MM.1S (cell line): ENCODE measurements around the gene GAK.

Experiments
- DNase-seq: peaks from one replicate; pipeline ENCODE4 v3.0.0-alpha.2; 2015
- H2AFZ ChIP-seq: fragments of 300-600 bp; sonication (generic); 2 replicates; pipeline ENCODE4 v1.6.0; 2016; ENCODE audit warnings: antibody characterized with exemption, low read length
- H3F3A ChIP-seq: fragments of 300-600 bp; sonication (generic); 2 replicates; pipeline ENCODE4 v1.6.1; 2016; ENCODE audit warnings: mild to moderate bottlenecking, antibody characterized with exemption, low read length, moderate library complexity, mixed read lengths; ENCODE audit not compliant: insufficient read depth
- H3K27ac ChIP-seq: fragments of 300-600 bp; sonication (generic); 2 replicates; pipeline ENCODE4 v1.5.1; 2016; ENCODE audit warnings: mild to moderate bottlenecking, low read length
- H3K27me3 ChIP-seq: fragments of 300-600 bp; sonication (generic); replicated peaks from 2 replicates; pipeline ENCODE4 v1.6.0; 2016; ENCODE audit warnings: low read length; ENCODE audit not compliant: insufficient read depth
- H3K36me3 ChIP-seq: fragments of 300-600 bp; sonication (generic); replicated peaks from 2 replicates; pipeline ENCODE4 v1.6.1; 2016; ENCODE audit warnings: mild to moderate bottlenecking, low read length, mixed read lengths; ENCODE audit not compliant: insufficient read depth
- H3K4me1 ChIP-seq: fragments of 300-600 bp; sonication (generic); 2 replicates; pipeline ENCODE4 v1.6.1; 2016; ENCODE audit warnings: low read length, mixed read lengths
- H3K4me2 ChIP-seq: fragments of 300-600 bp; sonication (generic); 2 replicates; pipeline ENCODE4 v1.6.0; 2016; ENCODE audit warnings: low read depth, low read length
- H3K4me3 ChIP-seq: fragments of 300-600 bp; sonication (generic); 2 replicates; pipeline ENCODE4 v1.5.1; 2016; ENCODE audit warnings: low read length, mixed read lengths
- H3K79me2 ChIP-seq: fragments of 300-600 bp; sonication (generic); 2 replicates; pipeline ENCODE4 v1.6.1; 2016; ENCODE audit warnings: mixed run types, low read length, mixed read lengths
- H3K9ac ChIP-seq: fragments of 300-600 bp; sonication (generic); 2 replicates; pipeline ENCODE4 v1.6.1; 2016; ENCODE audit warnings: low read length, mixed read lengths
- H3K9me2 ChIP-seq: fragments of 300-600 bp; sonication (generic); replicated peaks from 2 replicates; pipeline ENCODE4 v1.6.1; 2016; ENCODE audit warnings: mild to moderate bottlenecking, low read length, mixed read lengths; ENCODE audit not compliant: insufficient read depth
- H3K9me3 ChIP-seq: fragments of 300-600 bp; sonication (generic); replicated peaks from 2 replicates; pipeline ENCODE4 v1.6.1; 2016; ENCODE audit warnings: mild to moderate bottlenecking, low read length, mixed read lengths; ENCODE audit not compliant: insufficient read depth
- H4K20me1 ChIP-seq: fragments of 300-600 bp; sonication (generic); 2 replicates; pipeline ENCODE4 v1.6.1; 2016; ENCODE audit warnings: mild to moderate bottlenecking, low read length, moderate library complexity, mixed read lengths; ENCODE audit not compliant: insufficient read depth
- EZH2 ChIP-seq: fragments of 300-600 bp; sonication (generic); optimal IDR thresholded peaks from 2 replicates; pipeline ENCODE3; 2017; ENCODE audit warnings: low read depth, mild to moderate bottlenecking, antibody characterized with exemption, low read length, mixed read lengths
- EZH2phosphoT487 ChIP-seq: fragments of 300-600 bp; sonication (generic); IDR thresholded peaks from 2 replicates; pipeline ENCODE4 v1.6.1; 2018; ENCODE audit warnings: antibody characterized with exemption, low read length
- TF ChIP-seq, protein P1 (sequence below): fragments of 300-600 bp; sonication (generic); IDR thresholded peaks from 2 replicates; pipeline ENCODE4 v1.5.1; 2016; ENCODE audit warnings: antibody characterized with exemption, low read length, mixed read lengths

Gene GAK

GRCh38 chr4:851701-852430 is 80.2 kb downstream of the GAK start:
- H3F3A ChIP-seq = peaks cover 4% of the 10 kb centered on the region; the same call in 1 of the 2 replicates
- H3K4me2 ChIP-seq = no peak overlapping the region
- TF ChIP-seq, protein P1, sequence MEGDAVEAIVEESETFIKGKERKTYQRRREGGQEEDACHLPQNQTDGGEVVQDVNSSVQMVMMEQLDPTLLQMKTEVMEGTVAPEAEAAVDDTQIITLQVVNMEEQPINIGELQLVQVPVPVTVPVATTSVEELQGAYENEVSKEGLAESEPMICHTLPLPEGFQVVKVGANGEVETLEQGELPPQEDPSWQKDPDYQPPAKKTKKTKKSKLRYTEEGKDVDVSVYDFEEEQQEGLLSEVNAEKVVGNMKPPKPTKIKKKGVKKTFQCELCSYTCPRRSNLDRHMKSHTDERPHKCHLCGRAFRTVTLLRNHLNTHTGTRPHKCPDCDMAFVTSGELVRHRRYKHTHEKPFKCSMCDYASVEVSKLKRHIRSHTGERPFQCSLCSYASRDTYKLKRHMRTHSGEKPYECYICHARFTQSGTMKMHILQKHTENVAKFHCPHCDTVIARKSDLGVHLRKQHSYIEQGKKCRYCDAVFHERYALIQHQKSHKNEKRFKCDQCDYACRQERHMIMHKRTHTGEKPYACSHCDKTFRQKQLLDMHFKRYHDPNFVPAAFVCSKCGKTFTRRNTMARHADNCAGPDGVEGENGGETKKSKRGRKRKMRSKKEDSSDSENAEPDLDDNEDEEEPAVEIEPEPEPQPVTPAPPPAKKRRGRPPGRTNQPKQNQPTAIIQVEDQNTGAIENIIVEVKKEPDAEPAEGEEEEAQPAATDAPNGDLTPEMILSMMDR = no peak
- no peak for TF ChIP-seq EZH2
- no peak for TF ChIP-seq EZH2phosphoT487
- no peak overlapping the region for H3K4me3 ChIP-seq
- no peaks in the 10 kb centered on the region for H3K9me2 ChIP-seq
- no peaks in the 10 kb centered on the region for H3K79me2 ChIP-seq
- H3K27me3 ChIP-seq = no peaks in the 10 kb centered on the region
- no peak overlapping the region for H2AFZ ChIP-seq
- no peak overlapping the region for H3K27ac ChIP-seq
- no peak overlapping the region for H3K9ac ChIP-seq
- H3K9me3 ChIP-seq = no peaks in the 10 kb centered on the region
- no peaks in the 10 kb centered on the region for H3K4me1 ChIP-seq
- no peak for DNase-seq
- no peaks in the 10 kb centered on the region for H4K20me1 ChIP-seq
- no peaks in the 10 kb centered on the region for H3K36me3 ChIP-seq

- no peak for TF ChIP-seq EZH2phosphoT487
- TF ChIP-seq EZH2 = no peak
- TF ChIP-seq, protein P1 = no peak
- Histone ChIP-seq H3K36me3 (no peaks in the 10 kb centered on the region), H2AFZ (no peak overlapping the region), H3K27ac (no peak overlapping the region), H4K20me1 (no peaks in the 10 kb centered on the region), H3K4me3 (no peak overlapping the region), H3K9me3 (no peaks in the 10 kb centered on the region), H3K79me2 (no peaks in the 10 kb centered on the region), H3K4me2 (no peak overlapping the region), H3K27me3 (no peaks in the 10 kb centered on the region), H3K4me1 (no peaks in the 10 kb centered on the region), H3F3A (no peaks in the 10 kb centered on the region), H3K9me2 (no peaks in the 10 kb centered on the region), H3K9ac (no peak overlapping the region)
- no peak for DNase-seq
Measured at GRCh38 chr4:850323-850945, 81.7 kb downstream of the GAK start.

DNA sequence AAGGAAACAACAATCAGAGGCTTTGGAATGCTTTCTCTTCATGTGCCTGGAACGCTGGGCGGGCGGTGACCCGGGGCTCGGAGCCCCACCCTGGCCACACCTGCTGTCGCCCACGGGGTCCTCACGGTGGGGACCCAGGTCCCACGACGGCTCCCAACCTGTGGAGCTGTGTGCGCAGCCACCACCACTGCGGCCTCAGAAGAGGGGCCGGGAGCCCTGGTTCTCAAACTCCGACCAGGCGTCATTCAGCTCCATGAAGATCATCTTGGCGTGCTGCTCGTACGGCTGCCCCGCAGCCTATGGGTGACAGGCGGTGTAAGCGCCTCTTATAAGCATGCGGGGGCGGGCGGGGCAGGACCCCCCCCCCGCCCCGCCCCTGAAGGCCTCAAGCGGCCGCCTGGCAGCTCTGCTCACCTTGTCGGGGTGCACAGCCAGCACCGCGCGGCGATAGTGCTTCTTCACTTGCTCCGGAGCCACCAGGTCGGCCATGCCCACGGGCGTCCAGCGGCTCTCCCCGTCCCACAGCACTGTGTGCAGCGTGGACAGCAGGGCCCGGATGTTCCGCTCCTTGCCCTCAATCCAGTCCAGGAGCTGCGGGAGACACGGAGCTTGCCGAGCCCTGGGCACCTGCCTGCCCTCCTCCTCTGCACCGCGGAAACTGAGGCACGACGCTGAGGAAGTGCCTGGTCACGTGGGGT is 82.5 kb downstream of the GAK start:
- H3K36me3 ChIP-seq = no peaks in the 10 kb centered on the region

More for the DNA sequence above, 82.5 kb downstream of the GAK start:
- H3K9ac ChIP-seq = no peak overlapping the region
- H3K27me3 ChIP-seq = no peaks in the 10 kb centered on the region
- H3F3A ChIP-seq = no peaks in the 10 kb centered on the region
- no peak for DNase-seq
- no peak overlapping the region for H3K4me3 ChIP-seq
- H3K27ac ChIP-seq = no peak overlapping the region
- H3K9me2 ChIP-seq = no peaks in the 10 kb centered on the region
- no peaks in the 10 kb centered on the region for H3K79me2 ChIP-seq
- H2AFZ ChIP-seq = no peak overlapping the region
- H4K20me1 ChIP-seq = no peaks in the 10 kb centered on the region
- H3K4me2 ChIP-seq = no peak overlapping the region
- no peaks in the 10 kb centered on the region for H3K9me3 ChIP-seq
- TF ChIP-seq, protein P1 = no peak
- TF ChIP-seq EZH2 (no peak), EZH2phosphoT487 (no peak)
- H3K4me1 ChIP-seq = no peaks in the 10 kb centered on the region
